Body of pancreas (tissue), 4 donors: ENCODE measurements around the gene CST11. TPM values are rescaled to one million over a fixed set of nuclear protein-coding genes. Genes with fewer than 3 reads are reported as not detected.

Source experiments
- ATAC-seq: fragments of 150-250 bp; one replicate; pipeline ENCODE4 v1.9.1; 2016
- DNase-seq, 4 donors: peaks; one replicate each; pipeline ENCODE4 v3.0.0-alpha.2; 2019
- H3K27ac ChIP-seq, 4 donors: fragments of 200-600 bp; sonication (generic); 1 replicate in 3 of 4; 2 replicates in 1 of 4; pipeline versions ENCODE4 v1.5.1 to v1.6.1; 2016 to 2019; ENCODE audit warnings: mild to moderate bottlenecking in 1 of 4, mixed read lengths in 1 of 4, moderate library complexity in 1 of 4
- H3K27me3 ChIP-seq, 2 donors: fragments of 200-600 bp; sonication (generic); one replicate each; pipeline ENCODE4 v1.6.0; 2016; ENCODE audit warnings: mild to moderate bottlenecking in 1 of 2
- H3K36me3 ChIP-seq, 2 donors: fragments of 200-600 bp; sonication (generic); replicated peaks in 1 of 2; 2 replicates each; pipeline ENCODE4 v1.5.1; 2016; ENCODE audit warnings: low read depth in 2 of 2; ENCODE audit not compliant: insufficient read depth in 1 of 2
- H3K4me1 ChIP-seq: fragments of 200-600 bp; sonication (generic); one replicate; pipeline ENCODE4 v1.6.0; 2016
- H3K4me3 ChIP-seq, 2 donors: fragments of 200-600 bp; sonication (generic); 1 replicate in 1 of 2; 2 replicates in 1 of 2; pipeline ENCODE4 v1.5.1; 2016 to 2019
- H3K9me3 ChIP-seq, 3 donors: fragments of 200-600 bp; sonication (generic); 1 replicate in 2 of 3; 2 replicates in 1 of 3; pipeline ENCODE4 v1.5.1; 2016
- POLR2A ChIP-seq, 3 donors: fragments of 450-650 bp; IDR thresholded peaks; one replicate each; pipeline ENCODE4 v1.6.1; 2016; ENCODE audit warnings: antibody characterized with exemption in 3 of 3, mild to moderate bottlenecking in 2 of 3
- WGBS, 2 donors: methylation state at CpG; one replicate each; pipeline ENCODE4 v1.1.5; 2017; 5-methylcytosine and 5-hydroxymethylcytosine counted together
- intact Hi-C: fragments of 100-400 bp; cut with DNase I; formaldehyde crosslinking; loops from one replicate; pipeline ENCODE4 v1.15.1; 2023
- total RNA-seq, 2 donors: library from RNA; depleted of rRNA; stranded (reverse); fragments of >200 nt; gene quantifications; one replicate each; pipeline ENCODE4 v1.1.0, GENCODE V29; 2016
- TF ChIP-seq, protein P1 (sequence below), 7 experiments: fragments of 450-650 bp in 4 of 7; fragments of 200-600 bp in 3 of 7; sonication (generic) in 3 of 7; IDR thresholded peaks; one replicate each; pipeline ENCODE4 v1.5.1; 2016 to 2019; ENCODE audit warnings: antibody characterized with exemption in 7 of 7

Gene CST11
- total RNA-seq, 2 donors from 2014 or later = not detected

- no peak for DNase-seq
- 27 to 35% methylated on average over 3 of the region's 3 CpGs for WGBS, 2 donors
- Histone ChIP-seq H3K27ac (no peak overlapping the region), H3K4me1 (no peaks in the 10 kb centered on the region), H3K4me3 (no peak overlapping the region), H3K27me3 (no peaks in the 10 kb centered on the region), H3K9me3 (no peaks in the 10 kb centered on the region), H3K36me3 (no peaks in the 10 kb centered on the region)
- TF ChIP-seq POLR2A (IDR thresholded peaks at IDR 0.05) = no peak
- TF ChIP-seq, protein P1, sequence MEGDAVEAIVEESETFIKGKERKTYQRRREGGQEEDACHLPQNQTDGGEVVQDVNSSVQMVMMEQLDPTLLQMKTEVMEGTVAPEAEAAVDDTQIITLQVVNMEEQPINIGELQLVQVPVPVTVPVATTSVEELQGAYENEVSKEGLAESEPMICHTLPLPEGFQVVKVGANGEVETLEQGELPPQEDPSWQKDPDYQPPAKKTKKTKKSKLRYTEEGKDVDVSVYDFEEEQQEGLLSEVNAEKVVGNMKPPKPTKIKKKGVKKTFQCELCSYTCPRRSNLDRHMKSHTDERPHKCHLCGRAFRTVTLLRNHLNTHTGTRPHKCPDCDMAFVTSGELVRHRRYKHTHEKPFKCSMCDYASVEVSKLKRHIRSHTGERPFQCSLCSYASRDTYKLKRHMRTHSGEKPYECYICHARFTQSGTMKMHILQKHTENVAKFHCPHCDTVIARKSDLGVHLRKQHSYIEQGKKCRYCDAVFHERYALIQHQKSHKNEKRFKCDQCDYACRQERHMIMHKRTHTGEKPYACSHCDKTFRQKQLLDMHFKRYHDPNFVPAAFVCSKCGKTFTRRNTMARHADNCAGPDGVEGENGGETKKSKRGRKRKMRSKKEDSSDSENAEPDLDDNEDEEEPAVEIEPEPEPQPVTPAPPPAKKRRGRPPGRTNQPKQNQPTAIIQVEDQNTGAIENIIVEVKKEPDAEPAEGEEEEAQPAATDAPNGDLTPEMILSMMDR (IDR thresholded peaks at IDR 0.05) = no peak
- intact Hi-C loops = no loop called here
- no peak for ATAC-seq
Observed at GRCh38 chr20:23449421-23449820, 3.3 kb downstream of the CST11 start.

DNA sequence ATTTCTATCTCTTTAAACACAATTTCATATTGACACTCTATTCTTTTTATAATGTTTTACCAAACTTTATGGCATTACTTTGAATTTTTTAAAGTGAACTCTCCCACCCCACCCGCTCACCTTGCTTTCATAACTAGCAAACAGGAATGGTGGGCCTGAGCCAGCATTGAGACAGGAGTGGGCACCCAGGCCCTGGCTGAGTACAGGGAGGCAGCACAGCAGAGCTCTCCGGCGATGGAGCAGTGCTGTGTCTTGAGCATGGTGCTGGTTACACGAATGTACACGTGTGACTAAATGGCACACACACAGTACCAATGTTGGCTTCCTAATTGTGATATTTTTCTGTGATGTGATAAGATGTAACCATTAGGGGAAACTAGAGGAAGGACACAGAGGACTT is 4.5 kb downstream of the CST11 start:
- intact Hi-C loops = no loop called here
- no peaks in the 10 kb centered on the region for H3K4me1 ChIP-seq
- WGBS, 2 donors = 75 to 82% methylated on average over 5 of the region's 5 CpGs
- H3K9me3 ChIP-seq = no peaks in the 10 kb centered on the region
- DNase-seq (no peak), ATAC-seq (no peak)
- no peaks in the 10 kb centered on the region for H3K36me3 ChIP-seq
- TF ChIP-seq, protein P1 (IDR thresholded peaks at IDR 0.05) = no peak
- no peak for TF ChIP-seq POLR2A (IDR thresholded peaks at IDR 0.05)
- H3K27me3 ChIP-seq = no peaks in the 10 kb centered on the region
- H3K4me3 ChIP-seq = no peak overlapping the region
- no peak overlapping the region for H3K27ac ChIP-seq

GRCh38 chr20:23446505-23446904 is 6.2 kb downstream of the CST11 start:
- Histone ChIP-seq H3K9me3 (no peaks in the 10 kb centered on the region), H3K27me3 (no peaks in the 10 kb centered on the region), H3K4me3 (no peak overlapping the region), H3K4me1 (no peaks in the 10 kb centered on the region), H3K27ac (no peak overlapping the region), H3K36me3 (no peaks in the 10 kb centered on the region)
- intact Hi-C loops = no loop called here
- no peak for TF ChIP-seq POLR2A (IDR thresholded peaks at IDR 0.05)
- TF ChIP-seq, protein P1 (IDR thresholded peaks at IDR 0.05) = peak in 6 of 7 experiments; percentile 27 to 58 (median 52)
- no peak for ATAC-seq
- WGBS, 2 donors = 68 to 71% methylated on average over 8 of the region's 8 CpGs
- peak; percentile 36 to 64 (median 59) for DNase-seq

DNA sequence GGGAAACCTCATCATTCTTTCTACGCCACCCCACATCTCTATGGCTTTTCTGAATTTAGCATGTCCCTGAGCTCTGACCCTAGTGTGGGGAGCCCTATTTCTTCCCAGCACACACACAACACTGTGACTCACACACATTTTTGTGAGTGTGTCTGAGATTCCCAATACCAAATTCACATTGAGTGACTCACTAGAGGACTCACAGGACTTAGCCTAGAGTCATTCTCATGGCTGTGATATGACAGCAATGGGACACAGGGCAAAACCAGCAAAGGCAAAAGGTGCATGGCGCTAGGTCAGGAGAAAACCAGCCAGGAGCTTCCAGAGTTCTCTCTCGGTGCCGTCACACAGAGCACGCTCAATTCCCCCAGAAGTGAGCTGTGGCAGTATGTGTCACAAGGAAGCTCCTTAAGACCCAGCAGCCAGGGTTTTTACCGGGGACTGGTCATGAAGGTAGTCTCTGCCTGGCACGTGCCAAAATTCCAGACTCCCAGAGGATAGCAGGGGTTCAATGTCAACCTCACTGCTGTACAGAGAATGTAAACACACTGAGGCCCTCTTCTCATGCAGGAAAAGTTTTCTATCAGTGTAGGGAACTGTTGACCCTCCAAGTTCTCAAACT is 7.0 kb downstream of the CST11 start:
- no peaks in the 10 kb centered on the region for H3K27me3 ChIP-seq
- TF ChIP-seq POLR2A (IDR thresholded peaks at IDR 0.05) = no peak
- TF ChIP-seq, protein P1 (IDR thresholded peaks at IDR 0.05) = no peak
- no peaks in the 10 kb centered on the region for H3K4me1 ChIP-seq
- no peak for ATAC-seq
- no peaks in the 10 kb centered on the region for H3K36me3 ChIP-seq
- 58 to 85% methylated on average over 7 of the region's 7 CpGs for WGBS, 2 donors
- intact Hi-C loops = no loop called here
- no peak overlapping the region for H3K27ac ChIP-seq
- DNase-seq = no peak
- no peak overlapping the region for H3K4me3 ChIP-seq
- no peaks in the 10 kb centered on the region for H3K9me3 ChIP-seq

DNA sequence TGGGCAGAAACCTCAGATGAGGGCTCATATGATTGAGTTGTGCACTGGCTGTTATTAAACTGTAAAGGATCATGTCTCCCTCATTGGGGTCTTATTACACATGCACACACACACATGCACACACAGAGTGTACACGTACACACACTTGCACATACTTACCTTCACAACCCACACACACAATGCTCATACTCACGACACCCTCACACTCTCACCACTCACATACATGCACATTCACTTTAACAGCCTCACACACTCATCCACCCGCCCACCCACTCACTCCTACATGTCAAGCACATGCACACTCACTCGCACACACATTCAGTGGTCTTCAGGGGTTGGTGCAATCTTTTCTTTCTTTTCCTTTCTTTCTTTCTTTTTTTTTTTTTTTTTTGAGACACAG is 7.8 kb downstream of the CST11 start:
- Histone ChIP-seq H3K36me3 (no peaks in the 10 kb centered on the region), H3K27ac (no peak overlapping the region), H3K9me3 (no peaks in the 10 kb centered on the region), H3K4me3 (no peak overlapping the region), H3K4me1 (no peaks in the 10 kb centered on the region), H3K27me3 (no peaks in the 10 kb centered on the region)
- DNase-seq (no peak), ATAC-seq (no peak)
- intact Hi-C loops = no loop called here
- no peak for TF ChIP-seq POLR2A (IDR thresholded peaks at IDR 0.05)
- WGBS, 2 donors = 67 to 80% methylated on average over 4 of the region's 4 CpGs
